ENCODE measurements around the gene MPPED2. TPM values are rescaled to one million over a fixed set of nuclear protein-coding genes. Genes with fewer than 3 reads are reported as not detected.

MPPED2 gene
- total and polyA plus RNA-seq, 7 donors: 0.80 to 19.1 (median 6.8) TPM; not detected in 2

- Histone ChIP-seq H3K36me3 (no peaks in the 10 kb centered on the region), H3K27ac (no peak overlapping the region), H3K9me3 (no peaks in the 10 kb centered on the region), H3K4me1 (peaks cover 0 to 20% (median 15%) of the 10 kb centered on the region in 4 donors), H3K27me3 (no peaks in the 10 kb centered on the region), H3K4me3 (no peak overlapping the region)
- TF ChIP-seq POLR2A (IDR thresholded peaks at IDR 0.05): no peak
- TF ChIP-seq CTCF (IDR thresholded peaks at IDR 0.05): no peak
- TF ChIP-seq POLR2AphosphoS5 (IDR thresholded peaks at IDR 0.05): no peak
- no peak for TF ChIP-seq EP300 (IDR thresholded peaks at IDR 0.05)
- intact Hi-C loops (cut with DNase I): no loop called here
- no peak for DNase-seq
- WGBS, 2 donors: 74 to 86% methylated on average over 5 of the region's 5 CpGs
These were observed 159.4 kb downstream of the MPPED2 start for GRCh38 chr11:30426781-30427180.

- WGBS, 2 donors: 76 to 84% methylated on average over 4 of the region's 4 CpGs
- intact Hi-C loops (cut with DNase I): no loop called here
- no peak for DNase-seq
- Histone ChIP-seq H3K36me3 (no peaks in the 10 kb centered on the region), H3K9me3 (no peaks in the 10 kb centered on the region), H3K27me3 (no peaks in the 10 kb centered on the region), H3K4me1 (peaks cover 0 to 14% (median 10%) of the 10 kb centered on the region in 4 donors), H3K4me3 (no peak overlapping the region), H3K27ac (no peak overlapping the region)
- TF ChIP-seq EP300 (IDR thresholded peaks at IDR 0.05): no peak
- no peak for TF ChIP-seq POLR2A (IDR thresholded peaks at IDR 0.05)
These were observed 161.3 kb downstream of the MPPED2 start for GRCh38 chr11:30424844-30425243.

- no peak overlapping the region for H3K4me3 ChIP-seq
- no peak for TF ChIP-seq POLR2AphosphoS5 (IDR thresholded peaks at IDR 0.05)
- no peak for DNase-seq
- no peaks in the 10 kb centered on the region for H3K36me3 ChIP-seq
- H3K27ac ChIP-seq: no peak overlapping the region
- WGBS, 2 donors: 86 to 92% methylated on average over 10 of the region's 10 CpGs
- H3K4me1 ChIP-seq: peaks cover 0 to 14% (median 10%) of the 10 kb centered on the region in 4 donors
- intact Hi-C loops (cut with DNase I): no loop called here
- no peaks in the 10 kb centered on the region for H3K9me3 ChIP-seq
- no peaks in the 10 kb centered on the region for H3K27me3 ChIP-seq
These were observed 161.8 kb downstream of the MPPED2 start for GRCh38 chr11:30424321-30424720.

- WGBS, 2 donors: 90 to 91% methylated on average over 6 of the region's 6 CpGs
- H3K4me1 ChIP-seq: peaks cover 0 to 14% (median 10%) of the 10 kb centered on the region in 4 donors
- no peaks in the 10 kb centered on the region for H3K36me3 ChIP-seq
- H3K27me3 ChIP-seq: no peaks in the 10 kb centered on the region
- no peak for DNase-seq
- intact Hi-C loops (cut with DNase I): no loop called here
- no peak overlapping the region for H3K27ac ChIP-seq
- no peaks in the 10 kb centered on the region for H3K9me3 ChIP-seq
- TF ChIP-seq CTCF (IDR thresholded peaks at IDR 0.05): no peak
- TF ChIP-seq POLR2AphosphoS5 (IDR thresholded peaks at IDR 0.05): no peak
- TF ChIP-seq POLR2A (IDR thresholded peaks at IDR 0.05): no peak
- TF ChIP-seq EP300 (IDR thresholded peaks at IDR 0.05): no peak
- H3K4me3 ChIP-seq: no peak overlapping the region
These were observed 162.3 kb downstream of the MPPED2 start for GRCh38 chr11:30423886-30424285.

- Histone ChIP-seq H3K27me3 (no peaks in the 10 kb centered on the region), H3K4me3 (no peak overlapping the region), H3K27ac (no peak overlapping the region), H3K9me3 (no peaks in the 10 kb centered on the region), H3K36me3 (no peaks in the 10 kb centered on the region), H3K4me1 (peaks cover 0 to 14% (median 10%) of the 10 kb centered on the region in 4 donors)
- WGBS, 2 donors: 20 to 67% methylated on average over 5 of the region's 5 CpGs
- TF ChIP-seq POLR2AphosphoS5 (IDR thresholded peaks at IDR 0.05) (no peak), CTCF (IDR thresholded peaks at IDR 0.05) (no peak), POLR2A (IDR thresholded peaks at IDR 0.05) (no peak), EP300 (IDR thresholded peaks at IDR 0.05) (no peak)
- DNase-seq: no peak
- intact Hi-C loops (cut with DNase I): no loop called here
These were observed 162.9 kb downstream of the MPPED2 start for GRCh38 chr11:30423279-30423648.
